AG04450 (cell line): ENCODE measurements around the gene TNFAIP2. TPM values are rescaled to one million over a fixed set of nuclear protein-coding genes. Genes with fewer than 3 reads are reported as not detected.

Experiments
- CTCF ChIA-PET: fragments of 300-600, 350-600 bp; formaldehyde crosslinking; extraction: SDS; loops from one replicate; lab custom pipeline; 2022; ENCODE audit warnings: antibody characterized with exemption, inconsistent platforms; lab: Charles Lee
- POLR2A ChIA-PET: fragments of 350-600 bp; formaldehyde crosslinking; extraction: SDS; loops from one replicate; lab custom pipeline; 2021; ENCODE audit warnings: antibody characterized with exemption, inconsistent platforms; lab: Yijun Ruan, JAX
- DNase-seq: peaks from one replicate; pipeline ENCODE4 v3.0.0-alpha.2; 2011; ENCODE audit warnings: low read depth, low spot score
- H3K27ac ChIP-seq: one replicate; pipeline ENCODE4 v1.5.1; 2012; ENCODE audit warnings: low read depth, low read length, control low read depth
- H3K27me3 ChIP-seq: one replicate; pipeline ENCODE4 v1.6.0; 2012; ENCODE audit warnings: low read length; ENCODE audit not compliant: control insufficient read depth, insufficient read depth
- H3K4me3 ChIP-seq: 2 replicates; pipeline ENCODE4 v1.5.1; 2011; ENCODE audit warnings: mild to moderate bottlenecking, low read depth, low read length, control low read depth
- H3K9me3 ChIP-seq: 2 replicates; pipeline ENCODE4 v1.5.1; 2012; ENCODE audit warnings: low read length; ENCODE audit not compliant: control insufficient read depth, insufficient read depth
- polyA plus RNA-seq: library from polyadenylated mRNA; depleted of rRNA; stranded (reverse); fragments of >200 nt; gene quantifications from 2 replicates; pipeline ENCODE4 v1.2.3, GENCODE V29; 2011
- TF ChIP-seq, protein P1 (sequence below): IDR thresholded peaks from 2 replicates; pipeline ENCODE4 v1.5.1; 2011; ENCODE audit warnings: low read depth, low read length, control low read depth, inconsistent platforms

Gene TNFAIP2
- polyA plus RNA-seq, 1 experiment, result 15.3 TPM

DNA sequence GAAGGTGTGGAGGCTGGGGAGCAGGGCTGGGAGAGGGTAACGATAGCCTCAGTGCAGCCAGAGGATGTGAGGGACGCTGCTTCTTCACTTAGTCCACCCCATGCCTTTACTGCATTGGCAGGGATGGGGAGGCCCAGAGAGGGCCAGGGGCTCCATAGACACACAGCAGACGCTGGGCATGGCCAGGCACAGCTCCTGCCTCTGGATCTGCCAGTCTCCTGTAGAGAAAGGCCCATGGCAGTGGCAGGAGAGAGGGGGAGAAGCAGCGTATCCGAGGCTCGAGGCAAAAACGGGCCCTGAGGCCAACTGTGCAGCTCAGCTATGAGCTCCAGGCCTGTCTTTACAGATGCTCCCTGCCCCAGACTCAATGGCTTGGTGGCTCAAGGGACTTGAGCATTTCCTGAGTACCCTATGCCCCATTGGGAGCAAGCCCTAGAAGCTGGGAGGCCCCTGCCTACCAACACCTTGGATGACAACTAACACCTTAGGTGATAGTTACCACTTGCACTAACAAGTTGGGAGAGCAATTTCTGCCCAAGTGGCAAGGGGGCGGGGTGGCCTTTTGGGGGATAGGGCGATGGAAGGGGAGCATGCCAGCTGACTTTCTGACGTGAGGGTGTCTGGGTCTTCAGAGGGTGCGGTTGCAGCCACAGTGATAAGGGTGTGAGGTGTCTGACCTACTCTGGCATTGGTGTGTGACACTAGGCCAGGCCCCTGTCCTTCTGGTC lies 44.2 kb upstream of the TNFAIP2 start:
- POLR2A ChIA-PET, result interaction anchor here (0.7 kb wide), 1 partner anchor 213 kb away, joined by 10 read pairs; no protein-coding TSS in a partner anchor
- DNase-seq, result no peak
- CTCF ChIA-PET, result interaction anchor here (0.6 to 1.6 kb wide), 6 partner anchors 26 to 438 kb away, joined by 3 to 11 read pairs (median 5); no protein-coding TSS in a partner anchor

DNA sequence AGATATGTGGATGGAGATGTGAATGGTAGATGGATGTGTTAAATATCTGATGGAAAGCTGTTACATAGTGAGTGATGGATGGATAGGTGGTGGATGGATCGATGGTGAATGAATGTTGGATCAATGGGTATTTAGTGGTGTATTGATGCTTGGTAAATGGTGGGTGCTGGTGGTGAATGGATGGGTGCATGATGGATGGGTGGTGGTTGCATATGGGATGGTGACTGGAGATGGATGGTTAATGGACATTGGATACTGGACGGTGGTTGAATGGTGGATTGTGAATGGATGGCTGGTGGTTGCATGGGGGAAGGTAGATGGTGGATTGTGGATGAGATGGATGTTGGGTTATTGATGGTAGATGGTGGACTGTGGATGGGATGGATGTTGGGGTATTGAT lies 41.3 kb upstream of the TNFAIP2 start:
- no peak overlapping the region for H3K27ac ChIP-seq
- TF ChIP-seq, protein P1, sequence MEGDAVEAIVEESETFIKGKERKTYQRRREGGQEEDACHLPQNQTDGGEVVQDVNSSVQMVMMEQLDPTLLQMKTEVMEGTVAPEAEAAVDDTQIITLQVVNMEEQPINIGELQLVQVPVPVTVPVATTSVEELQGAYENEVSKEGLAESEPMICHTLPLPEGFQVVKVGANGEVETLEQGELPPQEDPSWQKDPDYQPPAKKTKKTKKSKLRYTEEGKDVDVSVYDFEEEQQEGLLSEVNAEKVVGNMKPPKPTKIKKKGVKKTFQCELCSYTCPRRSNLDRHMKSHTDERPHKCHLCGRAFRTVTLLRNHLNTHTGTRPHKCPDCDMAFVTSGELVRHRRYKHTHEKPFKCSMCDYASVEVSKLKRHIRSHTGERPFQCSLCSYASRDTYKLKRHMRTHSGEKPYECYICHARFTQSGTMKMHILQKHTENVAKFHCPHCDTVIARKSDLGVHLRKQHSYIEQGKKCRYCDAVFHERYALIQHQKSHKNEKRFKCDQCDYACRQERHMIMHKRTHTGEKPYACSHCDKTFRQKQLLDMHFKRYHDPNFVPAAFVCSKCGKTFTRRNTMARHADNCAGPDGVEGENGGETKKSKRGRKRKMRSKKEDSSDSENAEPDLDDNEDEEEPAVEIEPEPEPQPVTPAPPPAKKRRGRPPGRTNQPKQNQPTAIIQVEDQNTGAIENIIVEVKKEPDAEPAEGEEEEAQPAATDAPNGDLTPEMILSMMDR, result no peak
- ChIA-PET POLR2A (no interaction called here), CTCF (no interaction called here)
- H3K27me3 ChIP-seq, result peaks cover 29% of the 10 kb centered on the region
- H3K9me3 ChIP-seq, result no peaks in the 10 kb centered on the region; the same call in 1 of the 2 replicates
- no peak overlapping the region for H3K4me3 ChIP-seq
- no peak for DNase-seq

More for the DNA sequence above, 44.2 kb upstream of the TNFAIP2 start:
- TF ChIP-seq, protein P1, result no peak
- Histone ChIP-seq H3K27me3 (peaks cover 8% of the 10 kb centered on the region), H3K4me3 (no peak overlapping the region), H3K27ac (no peak overlapping the region), H3K9me3 (no peaks in the 10 kb centered on the region; the same call in 1 of the 2 replicates)

DNA sequence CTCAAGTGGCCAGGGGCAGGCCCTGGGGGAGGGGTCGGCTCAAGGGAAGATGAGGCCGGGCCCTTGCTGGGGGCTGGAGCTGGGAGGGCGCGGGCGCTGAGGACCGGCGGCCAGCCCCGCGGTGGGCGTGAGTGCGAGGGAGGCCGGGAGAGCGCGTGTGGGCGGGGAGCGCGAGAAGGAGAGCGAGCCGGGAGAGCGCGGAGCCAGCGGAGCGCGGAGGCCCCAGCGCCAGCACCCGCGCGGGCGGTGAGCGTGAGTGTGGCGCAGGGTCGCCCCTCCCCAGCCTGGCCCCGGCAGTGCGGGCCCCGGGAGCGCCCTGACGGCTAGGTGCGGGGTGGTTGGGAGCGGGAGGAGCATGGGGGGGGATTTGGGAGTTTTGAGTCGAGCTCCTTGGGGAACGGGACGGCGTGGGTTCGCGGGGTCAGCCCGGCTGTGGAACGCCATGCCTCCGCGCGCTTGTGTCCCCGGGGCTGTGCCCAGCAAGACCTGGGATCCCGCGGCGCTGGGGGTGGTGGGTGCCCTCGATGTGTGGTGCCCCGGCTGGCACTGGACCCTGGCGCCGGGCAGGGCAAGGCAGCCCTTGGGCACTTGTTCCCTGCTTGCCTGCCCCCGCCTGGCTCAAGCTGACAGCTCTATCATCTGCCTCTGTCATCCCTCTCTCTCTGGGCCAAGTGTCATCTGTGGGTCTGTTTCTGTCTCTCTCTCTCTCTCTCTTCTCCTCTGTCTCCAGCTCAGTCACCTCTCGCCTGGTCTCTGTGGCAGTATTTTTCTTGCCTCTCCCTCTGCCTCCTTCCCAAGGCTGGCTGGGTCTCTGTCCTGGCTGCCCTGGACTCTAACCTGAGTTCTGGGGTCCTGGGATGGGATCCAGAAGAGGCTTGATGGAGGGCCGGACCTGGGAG lies 39.0 kb upstream of the TNFAIP2 start, which contains the start of gene LBHD2:
LBHD2 (plus strand) TSS at position 190 of the 899 bp plus-strand sequence. CDS start 1,803 bp downstream, outside the sequence.
- H3K9me3 ChIP-seq, result no peaks in the 10 kb centered on the region; the same call in 1 of the 2 replicates
- DNase-seq, result no peak
- ChIA-PET POLR2A (no interaction called here), CTCF (interaction anchor here (2.1 kb wide), 1 partner anchor 21 kb away, joined by 9 read pairs; no protein-coding TSS in a partner anchor)
- TF ChIP-seq, protein P1, result no peak
- H3K4me3 ChIP-seq, result no peak within 1 kb of the TSS; the same call in 1 of the 2 replicates
- H3K27ac ChIP-seq, result no peak within 1 kb of the TSS
- H3K27me3 ChIP-seq, result peaks cover 38% of the 10 kb centered on the region

DNA sequence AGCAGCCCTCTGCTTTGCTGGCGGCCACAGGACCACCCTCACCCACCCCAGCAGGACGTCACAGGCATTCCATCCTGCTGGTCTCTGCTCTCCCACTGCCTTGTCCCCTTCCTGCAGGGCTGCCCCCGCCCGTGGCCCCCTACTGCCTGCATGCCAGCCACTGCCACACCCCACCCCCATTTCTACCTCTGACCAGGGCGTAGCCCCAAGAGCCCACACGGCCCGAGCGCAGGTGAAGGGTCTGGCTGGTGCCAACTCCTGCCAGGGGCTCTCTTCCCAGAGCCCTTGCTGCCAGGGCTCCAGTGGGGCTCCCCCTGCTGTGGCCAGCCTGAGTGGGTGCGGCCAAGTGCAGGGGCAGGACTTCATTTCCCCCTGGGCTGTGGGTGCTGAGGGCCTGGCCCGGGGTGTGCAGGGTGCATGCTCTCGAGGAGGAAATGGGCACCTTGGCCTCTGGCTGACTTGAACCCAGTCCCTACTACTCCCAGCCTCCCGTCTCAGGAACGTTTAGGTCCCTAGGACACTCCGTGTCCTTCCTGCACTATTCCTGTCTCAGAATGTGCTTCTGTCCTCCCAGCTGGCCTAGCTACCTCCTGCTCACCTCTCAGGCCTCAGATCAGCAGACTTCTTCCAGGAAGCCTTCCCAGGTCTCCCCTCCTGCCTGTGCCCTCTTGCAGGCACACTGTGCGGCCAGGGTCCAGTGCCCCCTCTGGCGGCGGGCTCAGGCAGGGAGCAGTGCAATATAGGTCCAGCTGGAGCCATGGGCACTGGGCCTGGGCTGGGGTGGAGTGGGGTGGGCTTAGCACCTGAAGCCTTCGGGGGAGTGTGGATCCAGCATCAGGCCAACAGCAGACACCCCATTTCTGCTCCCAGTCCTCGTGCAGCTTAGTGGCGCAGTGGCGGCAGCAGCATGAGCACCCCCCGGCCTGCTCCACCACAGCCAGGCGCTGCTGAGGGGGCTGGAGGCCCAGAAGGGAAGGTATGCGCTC lies 37.9 kb upstream of the TNFAIP2 start:
- no peaks in the 10 kb centered on the region; the same call in 1 of the 2 replicates for H3K9me3 ChIP-seq
- TF ChIP-seq, protein P1, result peak; percentile 40
- no peak overlapping the region for H3K4me3 ChIP-seq
- ChIA-PET CTCF (no interaction called here), POLR2A (no interaction called here)
- H3K27me3 ChIP-seq, result peaks cover 33% of the 10 kb centered on the region
- no peak overlapping the region for H3K27ac ChIP-seq
- DNase-seq, result no peak
